Mucosa of rectum (tissue), 2 donors: ENCODE data around the gene NRF1.

Experiments used
- H3K27ac ChIP-seq, 2 donors: one replicate each; pipeline ENCODE4 v1.7.0; 2013; ENCODE audit warnings: inconsistent platforms in 2 of 2, low read depth in 2 of 2, low read length in 2 of 2
- H3K27me3 ChIP-seq, 2 donors: one replicate each; pipeline ENCODE4 v1.7.0; 2013; ENCODE audit warnings: low read length in 2 of 2; ENCODE audit not compliant: control insufficient read depth in 2 of 2, insufficient read depth in 2 of 2
- H3K36me3 ChIP-seq, 2 donors: one replicate each; pipeline ENCODE4 v1.7.0; 2013; ENCODE audit warnings: low read length in 2 of 2; ENCODE audit not compliant: control insufficient read depth in 2 of 2, insufficient read depth in 2 of 2
- H3K4me1 ChIP-seq, 2 donors: one replicate each; pipeline ENCODE4 v1.7.0; 2013; ENCODE audit warnings: low read length in 2 of 2, mild to moderate bottlenecking in 1 of 2; ENCODE audit not compliant: control insufficient read depth in 2 of 2, insufficient read depth in 2 of 2
- H3K4me3 ChIP-seq, 2 donors: one replicate each; pipeline ENCODE4 v1.7.0; 2013; ENCODE audit warnings: low read length in 2 of 2
- H3K9ac ChIP-seq, 2 donors: one replicate each; pipeline ENCODE4 v1.7.0; 2013; ENCODE audit warnings: low read length in 2 of 2, low read depth in 1 of 2, mild to moderate bottlenecking in 1 of 2
- H3K9me3 ChIP-seq, 2 donors: one replicate each; pipeline ENCODE4 v1.7.0; 2013; ENCODE audit warnings: low read length in 2 of 2; ENCODE audit not compliant: control insufficient read depth in 2 of 2
- donor health status: healthy.
- donor health status: Normal muscosa, but diverticular disease.

Gene NRF1

GRCh38 chr7:129768614-129769399, 157.3 kb downstream of the NRF1 start:
- Histone ChIP-seq H3K9me3 (no peaks in the 10 kb centered on the region), H3K4me1 (no peaks in the 10 kb centered on the region), H3K36me3 (no peaks in the 10 kb centered on the region), H3K27ac (no peak overlapping the region), H3K4me3 (no peak overlapping the region), H3K27me3 (no peaks in the 10 kb centered on the region), H3K9ac (no peak overlapping the region)

- Histone ChIP-seq H3K27ac (no peak overlapping the region), H3K36me3 (no peaks in the 10 kb centered on the region), H3K9ac (no peak overlapping the region), H3K27me3 (no peaks in the 10 kb centered on the region), H3K4me3 (no peak overlapping the region), H3K9me3 (no peaks in the 10 kb centered on the region), H3K4me1 (no peaks in the 10 kb centered on the region)
These were observed 157.9 kb downstream of the NRF1 start for GRCh38 chr7:129769400-129769774.

GRCh38 chr7:129769866-129770808, 158.6 kb downstream of the NRF1 start:
- Histone ChIP-seq H3K9me3 (no peaks in the 10 kb centered on the region), H3K4me3 (no peak overlapping the region), H3K27ac (no peak overlapping the region), H3K9ac (no peak overlapping the region), H3K4me1 (no peaks in the 10 kb centered on the region), H3K36me3 (no peaks in the 10 kb centered on the region), H3K27me3 (no peaks in the 10 kb centered on the region)

- Histone ChIP-seq H3K9ac (no peak overlapping the region), H3K27ac (no peak overlapping the region), H3K36me3 (no peaks in the 10 kb centered on the region), H3K4me3 (no peak overlapping the region), H3K27me3 (peaks cover 0 to 5% of the 10 kb centered on the region in 2 donors), H3K9me3 (no peaks in the 10 kb centered on the region), H3K4me1 (no peaks in the 10 kb centered on the region)
These were observed 159.8 kb downstream of the NRF1 start for GRCh38 chr7:129771201-129771927.

- Histone ChIP-seq H3K4me3 (no peak overlapping the region), H3K9me3 (no peaks in the 10 kb centered on the region), H3K27ac (no peak overlapping the region), H3K36me3 (no peaks in the 10 kb centered on the region), H3K27me3 (peaks cover 2 to 5% of the 10 kb centered on the region in 2 donors), H3K4me1 (no peaks in the 10 kb centered on the region), H3K9ac (no peak overlapping the region)
These were observed 160.5 kb downstream of the NRF1 start for GRCh38 chr7:129771928-129772479.

- no peaks in the 10 kb centered on the region for H3K9me3 ChIP-seq
- H3K4me3 ChIP-seq: no peak overlapping the region
- H3K4me1 ChIP-seq: no peaks in the 10 kb centered on the region
- peaks cover 9 to 10% of the 10 kb centered on the region in 2 donors for H3K27me3 ChIP-seq
- H3K27ac ChIP-seq: no peak overlapping the region
- H3K9ac ChIP-seq: no peak overlapping the region
- H3K36me3 ChIP-seq: no peaks in the 10 kb centered on the region
These were observed 161.2 kb downstream of the NRF1 start for GRCh38 chr7:129772646-129773280.

- H3K4me1 ChIP-seq: peaks cover 0 to under 1% of the 10 kb centered on the region in 2 donors
- H3K27me3 ChIP-seq: peaks cover 13 to 16% of the 10 kb centered on the region in 2 donors
These were observed 161.8 kb downstream of the NRF1 start for GRCh38 chr7:129773328-129773731.

GRCh38 chr7:129773871-129774270, 162.4 kb downstream of the NRF1 start:
- Histone ChIP-seq H3K27ac (no peak overlapping the region), H3K27me3 (peaks cover 19 to 20% of the 10 kb centered on the region in 2 donors), H3K4me3 (no peak overlapping the region), H3K36me3 (no peaks in the 10 kb centered on the region), H3K9ac (no peak overlapping the region), H3K4me1 (peaks cover 4 to 6% of the 10 kb centered on the region in 2 donors), H3K9me3 (no peaks in the 10 kb centered on the region)

More at GRCh38 chr7:129773328-129773731, 161.8 kb downstream of the NRF1 start:
- Histone ChIP-seq H3K27ac (no peak overlapping the region), H3K36me3 (no peaks in the 10 kb centered on the region), H3K9ac (no peak overlapping the region), H3K9me3 (no peaks in the 10 kb centered on the region), H3K4me3 (no peak overlapping the region)

GRCh38 chr7:129774359-129774758, 162.8 kb downstream of the NRF1 start:
- Histone ChIP-seq H3K27ac (no peak overlapping the region), H3K4me3 (no peak overlapping the region), H3K4me1 (peaks cover 9 to 10% of the 10 kb centered on the region in 2 donors), H3K27me3 (peaks cover 21% of the 10 kb centered on the region in 2 donors), H3K9ac (no peak overlapping the region), H3K36me3 (no peaks in the 10 kb centered on the region), H3K9me3 (no peaks in the 10 kb centered on the region)
